Muscle of back (tissue), 11 donors: Measurements from ENCODE around the gene SFTPB. TPM values are rescaled to one million over a fixed set of nuclear protein-coding genes. Genes with fewer than 3 reads are reported as not detected.
A peak's percentile ranks its signal among the peaks of the same experiment; 100 is the strongest.
"Not testable (repeated sequence)": the region's sequence is repeated elsewhere in the genome, so short reads cannot be mapped to it uniquely, and the experiment has no call there.

Experiments used
- DNase-seq, 3 donors: peaks; one replicate each; pipeline versions ENCODE4 v3.0.0 to v3.0.0-alpha.2; 2013
- polyA plus RNA-seq, 10 donors: library from polyadenylated mRNA; unstranded; fragments of 120-200 nt; gene quantifications; one replicate each; pipeline ENCODE4 v1.2.1, GENCODE V29; 2013; ENCODE audit not compliant: insufficient read length in 10 of 10

Gene SFTPB
- polyA plus RNA-seq, 10 donors: 0.08 TPM; not detected in 8

- DNase-seq: no peak
Measured at GRCh38 chr2:85675866-85676548, 8.0 kb upstream of the SFTPB start.

- DNase-seq: no peak
Measured at GRCh38 chr2:85675427-85675826, 7.4 kb upstream of the SFTPB start.

GRCh38 chr2:85674417-85674816 lies 6.4 kb upstream of the SFTPB start:
- no peak for DNase-seq

GRCh38 chr2:85673716-85674375 lies 5.8 kb upstream of the SFTPB start:
- DNase-seq: no peak

- no peak for DNase-seq
Measured at GRCh38 chr2:85672456-85672855, 4.5 kb upstream of the SFTPB start.

GRCh38 chr2:85670416-85670815 lies 2.4 kb upstream of the SFTPB start:
- not testable (repeated sequence) for DNase-seq

- no peak for DNase-seq
Measured at GRCh38 chr2:85669549-85669948, 1.6 kb upstream of the SFTPB start.

GRCh38 chr2:85668857-85669142 lies 801 bp upstream of the SFTPB start:
- DNase-seq: no peak

- DNase-seq: no peak
Measured at GRCh38 chr2:85667561-85668008, 414 bp downstream of the SFTPB start.

- no peak for DNase-seq
Measured at GRCh38 chr2:85666435-85667316, 1.3 kb downstream of the SFTPB start.

GRCh38 chr2:85666016-85666415 lies 2.0 kb downstream of the SFTPB start:
- DNase-seq: no peak

GRCh38 chr2:85665264-85665937 lies 2.6 kb downstream of the SFTPB start:
- no peak for DNase-seq

- DNase-seq: no peak
Measured at GRCh38 chr2:85663594-85664565, 4.1 kb downstream of the SFTPB start.

GRCh38 chr2:85662899-85663593 lies 5.0 kb downstream of the SFTPB start:
- peak in 1 of 3 donors; percentile 23 for DNase-seq

- no peak for DNase-seq
Measured at GRCh38 chr2:85661139-85661858, 6.7 kb downstream of the SFTPB start.

- DNase-seq: no peak
Measured at GRCh38 chr2:85660725-85661124, 7.3 kb downstream of the SFTPB start.

GRCh38 chr2:85660301-85660700 lies 7.7 kb downstream of the SFTPB start:
- not testable (repeated sequence) for DNase-seq

GRCh38 chr2:85659324-85659981 lies 8.5 kb downstream of the SFTPB start:
- no peak for DNase-seq

GRCh38 chr2:85657399-85657798 lies 10.6 kb downstream of the SFTPB start:
- DNase-seq: not testable (repeated sequence)
